GM23338 (cell line): ENCODE results near the gene EID1. TPM values are rescaled to one million over a fixed set of nuclear protein-coding genes. Genes with fewer than 3 reads are reported as not detected.

ENCODE experiments used
- ATAC-seq: fragments of 200-7000 bp; cut with Tn5 transposase; 3 replicates; pipeline ENCODE4 v1.9.1; 2020
- DNase-seq: peaks from one replicate; pipeline ENCODE4 v3.0.0-alpha.2; 2015; ENCODE audit warnings: low spot score
- H2AFZ ChIP-seq: fragments of 200-600 bp; sonication (generic); 2 replicates; pipeline ENCODE4 v1.8.0; 2016; ENCODE audit warnings: antibody characterized with exemption, mild to moderate bottlenecking, moderate library complexity
- H3F3A ChIP-seq: fragments of 200-600 bp; sonication (generic); replicated peaks from 2 replicates; pipeline ENCODE4 v1.8.0; 2017; ENCODE audit warnings: antibody characterized with exemption, mixed run types, low read depth
- H3K27ac ChIP-seq: fragments of 200-600 bp; sonication (generic); 2 replicates; pipeline ENCODE4 v1.6.1; 2016; ENCODE audit warnings: low read depth
- H3K27me3 ChIP-seq: fragments of 200-600 bp; sonication (generic); 2 replicates; pipeline ENCODE4 v1.8.0; 2016; ENCODE audit warnings: mild to moderate bottlenecking, mixed run types, moderate library complexity; ENCODE audit not compliant: insufficient read depth
- H3K36me3 ChIP-seq: fragments of 200-600 bp; sonication (generic); 2 replicates; pipeline ENCODE4 v1.8.0; 2016; ENCODE audit warnings: mild to moderate bottlenecking; ENCODE audit not compliant: insufficient read depth
- H3K4me1 ChIP-seq: fragments of 200-600 bp; sonication (generic); 2 replicates; pipeline ENCODE4 v1.8.0; 2016; ENCODE audit warnings: mild to moderate bottlenecking, moderate library complexity; ENCODE audit not compliant: insufficient read depth
- H3K4me2 ChIP-seq: fragments of 200-600 bp; sonication (generic); 2 replicates; pipeline ENCODE4 v1.7.1; 2017; ENCODE audit warnings: mixed run types
- H3K4me3 ChIP-seq: fragments of 200-600 bp; sonication (generic); 2 replicates; pipeline ENCODE4 v1.6.1; 2016; ENCODE audit warnings: mixed run types
- H3K79me2 ChIP-seq: fragments of 200-600 bp; sonication (generic); replicated peaks from 2 replicates; pipeline ENCODE4 v1.8.0; 2017; ENCODE audit warnings: mild to moderate bottlenecking; ENCODE audit not compliant: insufficient read depth
- H3K9me2 ChIP-seq: fragments of 200-600 bp; sonication (generic); 2 replicates; pipeline ENCODE4 v1.8.0; 2017; ENCODE audit not compliant: insufficient read depth
- H4K20me1 ChIP-seq: fragments of 200-600 bp; sonication (generic); replicated peaks from 2 replicates; pipeline ENCODE4 v1.8.0; 2017; ENCODE audit warnings: mild to moderate bottlenecking; ENCODE audit not compliant: insufficient read depth
- H3K27ac Mint-ChIP-seq: 2 replicates; pipeline ENCODE4 v1.8.0; 2020; ENCODE audit warnings: inconsistent platforms, mild to moderate bottlenecking, moderate library complexity, mixed read lengths
- H3K27me3 Mint-ChIP-seq: 3 replicates; pipeline ENCODE4 v1.8.0; 2022; ENCODE audit warnings: low read depth, mild to moderate bottlenecking, moderate library complexity, mixed read lengths, inconsistent platforms; ENCODE audit not compliant: insufficient read depth, poor library complexity
- H3K36me3 Mint-ChIP-seq: 3 replicates; pipeline ENCODE4 v1.8.0; 2021; ENCODE audit warnings: low read depth, mild to moderate bottlenecking, inconsistent platforms, moderate library complexity, mixed read lengths
- H3K4me1 Mint-ChIP-seq: 3 replicates; pipeline ENCODE4 v1.8.0; 2020; ENCODE audit warnings: mild to moderate bottlenecking, inconsistent platforms, mixed read lengths
- H3K4me3 Mint-ChIP-seq: 3 replicates; pipeline ENCODE4 v1.8.0; 2021; ENCODE audit warnings: moderate library complexity, mild to moderate bottlenecking, inconsistent platforms, mixed read lengths
- H3K9me3 Mint-ChIP-seq: 3 replicates; pipeline ENCODE4 v1.8.0; 2020; ENCODE audit warnings: moderate library complexity, mild to moderate bottlenecking, inconsistent platforms, mixed read lengths
- CREB1 ChIP-seq: fragments of 250-450 bp; sonication (Bioruptor Pico); IDR thresholded peaks from 2 replicates; pipeline ENCODE4 v1.5.0; 2020; ENCODE audit warnings: low read depth, mild to moderate bottlenecking, moderate library complexity
- CTCF ChIP-seq, 2 experiments: fragments of 200-600 bp in 1 of 2; sonication (generic) in 1 of 2; conservative IDR thresholded peaks; 2 replicates each; pipeline versions ENCODE4 v1.5.1 to v1.6.1; 2016 to 2017; ENCODE audit warnings: antibody characterized with exemption in 2 of 2, low read depth in 2 of 2, mild to moderate bottlenecking in 2 of 2, moderate library complexity in 1 of 2
- ETS1 ChIP-seq: IDR thresholded peaks from 2 replicates; pipeline ENCODE4 v1.6.1; 2016; ENCODE audit warnings: antibody characterized with exemption
- EZH2phosphoT487 ChIP-seq: fragments of 200-600 bp; sonication (generic); IDR thresholded peaks from one replicate; pipeline ENCODE4 v1.8.1; 2018; ENCODE audit warnings: antibody characterized with exemption; ENCODE audit not compliant: unreplicated experiment
- JUNB ChIP-seq: IDR thresholded peaks from one replicate; pipeline ENCODE4 v1.6.1; 2016; ENCODE audit warnings: antibody characterized with exemption; ENCODE audit not compliant: unreplicated experiment
- NANOG ChIP-seq: IDR thresholded peaks from 2 replicates; pipeline ENCODE4 v1.6.1; 2016; ENCODE audit warnings: antibody characterized with exemption, borderline replicate concordance
- STAT1 ChIP-seq: IDR thresholded peaks from one replicate; pipeline ENCODE4 v1.6.1; 2016; ENCODE audit warnings: antibody characterized with exemption; ENCODE audit not compliant: unreplicated experiment
- ZNF114 ChIP-seq: fragments of 250-450 bp; sonication (Bioruptor Pico); IDR thresholded peaks from 2 replicates; pipeline ENCODE4 v1.5.0; 2020; ENCODE audit warnings: mild to moderate bottlenecking, moderate library complexity
- ZNF331 ChIP-seq: fragments of 250-450 bp; sonication (Bioruptor Pico); IDR thresholded peaks from 2 replicates; pipeline ENCODE4 v1.5.0; 2020; ENCODE audit warnings: low read depth, mild to moderate bottlenecking, moderate library complexity
- polyA plus RNA-seq: library from polyadenylated mRNA; unstranded; fragments of >200 nt; fragmentation: Nextera tagmentation; extraction: Ambion mirVana; gene quantifications from 2 replicates; pipeline ENCODE4 v1.2.1, GENCODE V29; 2016
- total RNA-seq: library from RNA; depleted of rRNA; stranded (reverse); fragments of >200 nt; shearing (Covaris generic); gene quantifications from 2 replicates; pipeline ENCODE4 v1.2.3, GENCODE V29; 2014
- TF ChIP-seq, protein P1 (sequence below): fragments of 250-450 bp; sonication (Bioruptor Pico); IDR thresholded peaks from 2 replicates; pipeline ENCODE4 v1.5.0; 2020; ENCODE audit warnings: mild to moderate bottlenecking, moderate library complexity

EID1 gene
- total and polyA plus RNA-seq, 2 experiments from 2014 or later, result 113 to 324 TPM

DNA sequence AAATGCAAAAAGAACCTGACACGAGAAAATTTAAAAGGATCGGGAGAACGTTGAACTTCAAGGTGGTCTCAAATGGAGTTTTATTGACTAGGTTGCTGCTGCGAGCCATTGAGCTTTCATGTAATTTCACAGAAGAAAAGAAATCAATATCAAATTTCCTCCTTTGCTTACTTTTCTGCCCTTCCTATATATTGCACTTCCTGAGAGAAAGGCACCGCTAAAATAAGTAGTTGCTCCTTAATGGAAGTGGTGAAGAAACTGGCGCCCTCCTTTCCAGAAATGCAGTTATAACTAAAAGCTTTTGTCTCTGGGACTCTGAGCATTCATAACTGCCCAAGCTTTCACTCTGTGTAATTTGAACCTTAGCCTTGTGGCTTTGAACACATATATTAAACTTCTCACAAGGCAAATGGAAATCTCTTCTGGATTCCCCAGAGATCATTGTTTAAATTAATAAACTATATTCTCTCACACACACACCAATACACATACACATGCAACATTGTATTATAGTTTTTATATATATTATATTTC, 13.4 kb downstream of the EID1 start (continued):
- TF ChIP-seq, protein P1, sequence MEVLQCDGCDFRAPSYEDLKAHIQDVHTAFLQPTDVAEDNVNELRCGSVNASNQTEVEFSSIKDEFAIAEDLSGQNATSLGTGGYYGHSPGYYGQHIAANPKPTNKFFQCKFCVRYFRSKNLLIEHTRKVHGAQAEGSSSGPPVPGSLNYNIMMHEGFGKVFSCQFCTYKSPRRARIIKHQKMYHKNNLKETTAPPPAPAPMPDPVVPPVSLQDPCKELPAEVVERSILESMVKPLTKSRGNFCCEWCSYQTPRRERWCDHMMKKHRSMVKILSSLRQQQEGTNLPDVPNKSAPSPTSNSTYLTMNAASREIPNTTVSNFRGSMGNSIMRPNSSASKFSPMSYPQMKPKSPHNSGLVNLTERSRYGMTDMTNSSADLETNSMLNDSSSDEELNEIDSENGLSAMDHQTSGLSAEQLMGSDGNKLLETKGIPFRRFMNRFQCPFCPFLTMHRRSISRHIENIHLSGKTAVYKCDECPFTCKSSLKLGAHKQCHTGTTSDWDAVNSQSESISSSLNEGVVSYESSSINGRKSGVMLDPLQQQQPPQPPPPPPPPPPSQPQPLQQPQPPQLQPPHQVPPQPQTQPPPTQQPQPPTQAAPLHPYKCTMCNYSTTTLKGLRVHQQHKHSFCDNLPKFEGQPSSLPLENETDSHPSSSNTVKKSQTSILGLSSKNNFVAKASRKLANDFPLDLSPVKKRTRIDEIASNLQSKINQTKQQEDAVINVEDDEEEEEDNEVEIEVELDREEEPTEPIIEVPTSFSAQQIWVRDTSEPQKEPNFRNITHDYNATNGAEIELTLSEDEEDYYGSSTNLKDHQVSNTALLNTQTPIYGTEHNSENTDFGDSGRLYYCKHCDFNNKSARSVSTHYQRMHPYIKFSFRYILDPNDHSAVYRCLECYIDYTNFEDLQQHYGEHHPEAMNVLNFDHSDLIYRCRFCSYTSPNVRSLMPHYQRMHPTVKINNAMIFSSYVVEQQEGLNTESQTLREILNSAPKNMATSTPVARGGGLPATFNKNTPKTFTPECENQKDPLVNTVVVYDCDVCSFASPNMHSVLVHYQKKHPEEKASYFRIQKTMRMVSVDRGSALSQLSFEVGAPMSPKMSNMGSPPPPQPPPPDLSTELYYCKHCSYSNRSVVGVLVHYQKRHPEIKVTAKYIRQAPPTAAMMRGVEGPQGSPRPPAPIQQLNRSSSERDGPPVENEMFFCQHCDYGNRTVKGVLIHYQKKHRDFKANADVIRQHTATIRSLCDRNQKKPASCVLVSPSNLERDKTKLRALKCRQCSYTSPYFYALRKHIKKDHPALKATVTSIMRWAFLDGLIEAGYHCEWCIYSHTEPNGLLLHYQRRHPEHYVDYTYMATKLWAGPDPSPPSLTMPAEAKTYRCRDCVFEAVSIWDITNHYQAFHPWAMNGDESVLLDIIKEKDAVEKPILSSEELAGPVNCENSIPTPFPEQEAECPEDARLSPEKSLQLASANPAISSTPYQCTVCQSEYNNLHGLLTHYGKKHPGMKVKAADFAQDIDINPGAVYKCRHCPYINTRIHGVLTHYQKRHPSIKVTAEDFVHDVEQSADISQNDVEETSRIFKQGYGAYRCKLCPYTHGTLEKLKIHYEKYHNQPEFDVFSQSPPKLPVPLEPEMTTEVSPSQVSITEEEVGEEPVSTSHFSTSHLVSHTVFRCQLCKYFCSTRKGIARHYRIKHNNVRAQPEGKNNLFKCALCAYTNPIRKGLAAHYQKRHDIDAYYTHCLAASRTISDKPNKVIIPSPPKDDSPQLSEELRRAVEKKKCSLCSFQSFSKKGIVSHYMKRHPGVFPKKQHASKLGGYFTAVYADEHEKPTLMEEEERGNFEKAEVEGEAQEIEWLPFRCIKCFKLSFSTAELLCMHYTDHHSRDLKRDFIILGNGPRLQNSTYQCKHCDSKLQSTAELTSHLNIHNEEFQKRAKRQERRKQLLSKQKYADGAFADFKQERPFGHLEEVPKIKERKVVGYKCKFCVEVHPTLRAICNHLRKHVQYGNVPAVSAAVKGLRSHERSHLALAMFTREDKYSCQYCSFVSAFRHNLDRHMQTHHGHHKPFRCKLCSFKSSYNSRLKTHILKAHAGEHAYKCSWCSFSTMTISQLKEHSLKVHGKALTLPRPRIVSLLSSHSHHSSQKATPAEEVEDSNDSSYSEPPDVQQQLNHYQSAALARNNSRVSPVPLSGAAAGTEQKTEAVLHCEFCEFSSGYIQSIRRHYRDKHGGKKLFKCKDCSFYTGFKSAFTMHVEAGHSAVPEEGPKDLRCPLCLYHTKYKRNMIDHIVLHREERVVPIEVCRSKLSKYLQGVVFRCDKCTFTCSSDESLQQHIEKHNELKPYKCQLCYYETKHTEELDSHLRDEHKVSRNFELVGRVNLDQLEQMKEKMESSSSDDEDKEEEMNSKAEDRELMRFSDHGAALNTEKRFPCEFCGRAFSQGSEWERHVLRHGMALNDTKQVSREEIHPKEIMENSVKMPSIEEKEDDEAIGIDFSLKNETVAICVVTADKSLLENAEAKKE (CRISPR knock-in tag), result no peak
- no peak for TF ChIP-seq ETS1
- TF ChIP-seq CREB1 (CRISPR knock-in tag), result no peak
- TF ChIP-seq ZNF114 (CRISPR knock-in tag), result no peak
- TF ChIP-seq EZH2phosphoT487, result no peak
- no peak for TF ChIP-seq CTCF (conservative IDR thresholded peaks at IDR 0.05; ENCODE audit: low read depth in 2 of 2)

GRCh38 chr15:48893311-48893710, 15.4 kb downstream of the EID1 start:
- Mint-ChIP-seq H3K36me3 (no peaks in the 10 kb centered on the region), H3K27me3 (peaks cover 5% of the 10 kb centered on the region), H3K9me3 (no peaks in the 10 kb centered on the region), H3K4me3 (no peak overlapping the region), H3K4me1 (peaks cover 18% of the 10 kb centered on the region), H3K27ac (no peak overlapping the region)
- H3K27ac ChIP-seq, result no peak overlapping the region
- H3K9me2 ChIP-seq, result no peaks in the 10 kb centered on the region
- H3K4me1 ChIP-seq, result peaks cover 12% of the 10 kb centered on the region
- H3K79me2 ChIP-seq, result no peaks in the 10 kb centered on the region
- H3K4me3 ChIP-seq, result no peak overlapping the region
- no peaks in the 10 kb centered on the region for H3K36me3 ChIP-seq
- H2AFZ ChIP-seq, result 0 out of 2 replicates have a peak overlapping the region, but pooled peaks have one; percentile 14
- H3K27me3 ChIP-seq, result no peaks in the 10 kb centered on the region
- DNase-seq (no peak), ATAC-seq (no peak)
- H3K4me2 ChIP-seq, result no peak overlapping the region
- H4K20me1 ChIP-seq, result no peaks in the 10 kb centered on the region
- no peaks in the 10 kb centered on the region for H3F3A ChIP-seq
- TF ChIP-seq NANOG, result no peak
- no peak for TF ChIP-seq ZNF114 (CRISPR knock-in tag)
- no peak for TF ChIP-seq STAT1
- TF ChIP-seq EZH2phosphoT487, result no peak
- no peak for TF ChIP-seq ZNF331 (CRISPR knock-in tag)
- no peak for TF ChIP-seq JUNB
